GM19467 (cell line): ENCODE measurements around the gene TRAPPC12.
"Not testable (repeated sequence)": the region's sequence is repeated elsewhere in the genome, so short reads cannot be mapped to it uniquely, and the experiment has no call there.

Source experiments
- ATAC-seq: cut with Tn5 transposase; IDR thresholded peaks from one replicate; pipeline ENCODE4 v1.9.1; 2021; ENCODE audit warnings: mild to moderate bottlenecking, moderate library complexity; ENCODE audit not compliant: unreplicated experiment

TRAPPC12 gene

GRCh38 chr2:3368261-3368722 is 11.2 kb upstream of the TRAPPC12 start:
- no peak for ATAC-seq

- ATAC-seq: not testable (repeated sequence)
Observed at GRCh38 chr2:3369340-3370181, 9.9 kb upstream of the TRAPPC12 start.

DNA sequence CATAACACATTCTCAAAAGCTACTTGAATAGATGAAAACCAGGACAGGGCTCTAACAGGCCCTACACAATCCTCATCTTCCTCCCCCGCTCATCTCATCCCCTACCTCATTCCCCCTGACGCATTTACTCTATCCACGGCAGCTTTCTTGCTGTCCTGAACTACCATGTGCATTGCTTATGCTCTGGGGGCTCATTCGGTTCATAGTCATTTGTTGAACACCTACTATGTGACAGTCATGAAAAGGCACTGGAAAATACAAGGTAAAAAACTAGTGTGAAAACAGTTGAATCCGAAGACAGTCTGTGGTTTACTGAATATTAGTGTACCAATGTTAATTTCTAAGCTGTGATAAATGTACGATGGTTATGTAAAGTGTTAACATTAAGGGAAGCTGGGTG is 2.7 kb upstream of the TRAPPC12 start:
- no peak for ATAC-seq

- ATAC-seq: peak; percentile 15
Observed at GRCh38 chr2:3377279-3377611, 2.2 kb upstream of the TRAPPC12 start.

DNA sequence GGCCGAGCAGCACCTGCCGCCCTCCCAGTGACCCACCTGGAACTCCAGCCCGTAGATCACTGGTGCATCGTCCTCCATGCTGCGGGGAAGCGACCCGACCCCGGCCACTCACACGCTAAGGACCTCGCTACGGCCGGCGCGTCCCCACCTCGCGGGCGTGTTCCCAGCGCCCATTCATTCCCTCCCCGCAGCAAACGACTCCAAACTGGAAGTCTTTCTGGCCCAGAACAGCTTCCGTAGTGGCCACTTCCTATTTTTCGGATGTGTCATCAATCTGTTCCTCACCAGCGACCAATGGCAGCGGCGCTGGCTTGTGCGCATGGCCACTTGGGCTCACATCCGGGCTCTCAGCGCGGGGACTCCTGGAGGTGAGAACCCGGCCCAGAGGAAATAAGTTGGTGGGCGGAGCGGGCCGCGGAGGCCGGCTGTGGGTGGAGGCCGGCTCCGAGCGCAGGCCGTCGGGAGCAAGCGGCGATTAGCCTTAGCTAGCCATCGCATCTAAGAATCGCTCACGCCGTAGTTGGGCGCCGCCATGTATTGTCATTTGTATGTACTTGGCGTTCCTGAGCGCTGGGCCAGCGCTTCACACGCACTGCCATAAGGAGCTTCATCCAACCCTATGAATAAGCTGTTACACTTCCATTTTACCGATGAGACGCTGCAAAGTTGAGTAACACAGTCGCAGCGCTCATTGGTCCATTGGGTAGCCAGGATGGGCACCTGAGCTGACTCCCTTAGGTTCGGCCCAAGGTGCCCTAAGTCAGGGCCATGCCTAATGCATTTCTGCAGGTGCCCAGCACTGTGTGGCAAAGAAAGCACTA is 1.7 kb upstream of the TRAPPC12 start, which contains the start of gene EIPR1:
Gene EIPR1, minus strand, starts transcription at position 207 of the 821 bp plus-strand sequence. Its CDS starts 129 bp downstream, at position 78.
- ATAC-seq: peak; percentile 81

DNA sequence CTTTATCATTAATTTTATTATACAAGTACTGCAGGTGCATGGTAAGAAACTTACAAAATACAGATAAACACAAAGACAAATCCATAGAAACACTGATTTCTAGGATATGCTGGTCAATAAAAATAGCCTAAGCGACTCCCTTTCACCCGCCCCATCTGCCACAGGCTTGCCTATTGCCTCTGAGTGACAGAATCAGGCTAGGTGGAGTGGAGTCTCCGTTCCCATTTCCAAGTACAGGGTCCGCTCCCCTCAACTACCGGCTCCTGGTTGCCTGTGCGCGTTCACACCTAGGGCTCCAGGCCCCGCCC is 201 bp upstream of the TRAPPC12 start:
- ATAC-seq: no peak

DNA sequence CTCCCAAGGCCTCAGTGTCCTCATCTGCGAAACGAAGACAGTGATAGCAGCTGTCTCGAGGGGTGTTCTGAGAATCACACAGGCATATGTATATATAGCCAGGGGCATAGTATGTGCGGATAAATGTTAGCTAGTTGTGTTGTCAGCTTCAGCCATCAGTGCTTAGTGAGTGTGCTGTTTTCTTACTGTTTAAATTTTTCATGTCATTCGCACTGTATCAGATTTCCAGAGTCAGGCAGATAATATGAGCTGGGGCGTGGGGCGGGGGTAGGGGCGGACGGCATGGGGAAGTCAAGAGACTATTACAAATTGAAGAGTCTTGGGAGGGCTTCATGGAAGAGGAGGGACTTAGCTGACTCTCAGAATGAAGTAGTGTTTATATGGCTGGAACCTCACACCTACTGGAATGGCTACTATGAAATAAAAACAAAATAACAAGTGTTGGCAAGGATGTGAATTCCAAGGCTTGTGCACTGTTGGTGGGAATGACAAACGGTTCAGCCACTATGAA is 7.0 kb downstream of the TRAPPC12 start:
- ATAC-seq: no peak

- ATAC-seq: no peak
Observed at GRCh38 chr2:3387011-3387410, 7.5 kb downstream of the TRAPPC12 start.

GRCh38 chr2:3387644-3388411 is 8.3 kb downstream of the TRAPPC12 start:
- no peak for ATAC-seq

GRCh38 chr2:3388412-3388738 is 8.9 kb downstream of the TRAPPC12 start:
- ATAC-seq: no peak

DNA sequence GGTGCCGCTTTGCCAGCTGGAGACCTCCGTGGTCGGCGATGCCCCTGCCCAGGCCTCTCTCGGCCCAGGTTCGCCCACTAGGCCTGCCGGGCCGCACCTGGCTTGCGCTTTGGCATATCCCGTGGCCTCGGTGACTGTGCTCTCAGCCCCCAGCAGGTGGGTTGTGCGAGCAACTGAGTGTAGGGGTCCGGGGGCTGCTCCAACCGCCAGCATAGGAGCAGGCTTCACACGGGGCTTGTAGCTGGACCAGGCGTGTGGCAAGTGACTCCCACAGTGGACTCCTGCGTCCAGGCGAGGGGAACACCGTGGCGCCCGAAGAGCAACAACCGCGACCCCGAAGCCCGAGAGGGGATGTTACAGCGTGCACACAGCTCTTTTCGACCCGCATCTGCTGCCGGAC is 9.7 kb downstream of the TRAPPC12 start:
- ATAC-seq: no peak

DNA sequence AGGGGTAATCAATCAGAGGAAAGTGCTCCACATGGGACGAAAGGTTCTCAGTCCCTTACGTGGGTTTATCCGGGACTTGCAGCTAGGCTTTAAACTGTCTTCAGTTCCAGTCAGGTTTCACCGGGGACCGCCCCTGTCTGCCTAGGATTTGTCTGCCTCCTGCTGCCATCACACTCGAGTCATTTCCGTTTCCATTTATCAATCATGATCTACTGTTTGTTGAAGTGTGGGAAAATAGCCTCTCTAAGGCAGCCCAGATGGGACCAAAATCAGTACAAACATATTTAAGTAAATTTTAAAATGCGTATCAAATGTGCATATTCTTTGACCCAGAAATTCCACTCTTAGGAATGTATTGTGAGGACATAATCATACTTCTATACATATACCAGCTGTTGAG is 10.5 kb downstream of the TRAPPC12 start:
- ATAC-seq: no peak

GRCh38 chr2:3392216-3392615 is 12.7 kb downstream of the TRAPPC12 start:
- no peak for ATAC-seq

DNA sequence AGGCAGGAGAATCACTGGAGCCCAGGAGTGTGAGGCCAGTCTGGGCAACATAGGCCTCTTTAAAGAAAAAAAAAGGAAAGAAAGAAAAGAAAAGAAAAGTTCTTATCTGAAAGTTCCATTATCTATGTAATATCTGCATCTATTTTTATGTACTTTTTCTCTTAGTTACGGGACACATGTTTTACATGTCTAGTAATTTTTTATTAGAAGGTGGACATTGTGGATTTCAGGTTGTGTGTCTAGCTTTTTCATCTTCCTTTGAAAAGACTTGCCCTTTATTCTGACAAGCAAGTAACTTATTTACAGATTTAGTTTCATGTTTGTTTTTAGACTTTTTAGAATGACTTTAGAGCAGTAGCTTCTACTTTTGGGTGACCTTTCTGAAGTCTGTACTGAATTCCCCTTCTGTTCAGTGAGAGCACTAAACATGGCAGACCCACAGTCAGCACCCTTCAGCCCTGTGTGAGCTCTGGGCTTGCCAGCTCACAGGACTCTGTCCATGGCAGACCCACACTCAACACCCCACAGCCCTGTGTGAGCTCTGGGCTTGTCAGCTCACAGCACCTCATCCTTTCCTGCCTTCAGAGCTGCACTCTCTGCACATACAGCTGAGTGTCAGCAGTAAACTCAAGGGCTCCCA is 17.5 kb downstream of the TRAPPC12 start:
- no peak for ATAC-seq

GRCh38 chr2:3398857-3399256 is 19.4 kb downstream of the TRAPPC12 start:
- no peak for ATAC-seq

DNA sequence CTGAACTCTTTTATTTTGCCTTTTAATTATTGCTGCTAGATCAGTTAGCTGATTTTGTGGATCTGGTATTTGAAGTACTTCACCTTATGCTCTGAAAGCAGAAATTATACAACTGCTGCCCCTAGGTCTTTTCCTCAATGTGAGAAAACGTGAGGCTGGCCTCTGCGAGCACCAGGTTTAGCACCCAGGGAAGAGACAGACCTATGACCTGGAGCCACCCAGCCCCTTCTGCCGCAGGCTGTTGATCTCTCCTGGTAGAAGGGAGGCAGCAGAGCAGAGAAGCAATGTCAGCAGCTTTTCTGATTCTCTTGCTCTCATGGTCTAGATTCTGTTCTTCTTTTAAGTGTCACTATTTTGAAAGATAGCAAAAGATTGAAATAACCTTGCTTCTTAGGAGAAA is 19.9 kb downstream of the TRAPPC12 start:
- no peak for ATAC-seq

DNA sequence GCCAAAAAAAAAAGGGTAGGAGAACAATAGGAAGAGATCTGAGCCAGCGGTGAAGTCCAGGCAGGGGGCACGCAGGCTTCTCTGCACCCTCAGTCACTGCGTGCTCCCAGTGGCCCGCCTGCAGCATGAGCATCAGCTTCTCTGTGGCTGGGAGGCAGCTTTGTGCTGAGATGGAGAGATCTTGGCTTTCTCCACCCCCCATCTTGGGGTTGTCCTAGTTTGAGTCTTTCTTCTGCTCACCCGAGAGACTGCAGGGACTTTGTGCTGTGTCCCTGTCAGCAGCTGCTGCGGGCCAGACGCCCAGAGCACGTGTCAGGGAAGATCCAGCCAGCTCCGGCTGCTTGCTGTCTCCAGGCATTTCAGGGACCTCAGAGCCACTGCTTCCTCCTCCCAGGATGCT is 20.3 kb downstream of the TRAPPC12 start:
- ATAC-seq: no peak

DNA sequence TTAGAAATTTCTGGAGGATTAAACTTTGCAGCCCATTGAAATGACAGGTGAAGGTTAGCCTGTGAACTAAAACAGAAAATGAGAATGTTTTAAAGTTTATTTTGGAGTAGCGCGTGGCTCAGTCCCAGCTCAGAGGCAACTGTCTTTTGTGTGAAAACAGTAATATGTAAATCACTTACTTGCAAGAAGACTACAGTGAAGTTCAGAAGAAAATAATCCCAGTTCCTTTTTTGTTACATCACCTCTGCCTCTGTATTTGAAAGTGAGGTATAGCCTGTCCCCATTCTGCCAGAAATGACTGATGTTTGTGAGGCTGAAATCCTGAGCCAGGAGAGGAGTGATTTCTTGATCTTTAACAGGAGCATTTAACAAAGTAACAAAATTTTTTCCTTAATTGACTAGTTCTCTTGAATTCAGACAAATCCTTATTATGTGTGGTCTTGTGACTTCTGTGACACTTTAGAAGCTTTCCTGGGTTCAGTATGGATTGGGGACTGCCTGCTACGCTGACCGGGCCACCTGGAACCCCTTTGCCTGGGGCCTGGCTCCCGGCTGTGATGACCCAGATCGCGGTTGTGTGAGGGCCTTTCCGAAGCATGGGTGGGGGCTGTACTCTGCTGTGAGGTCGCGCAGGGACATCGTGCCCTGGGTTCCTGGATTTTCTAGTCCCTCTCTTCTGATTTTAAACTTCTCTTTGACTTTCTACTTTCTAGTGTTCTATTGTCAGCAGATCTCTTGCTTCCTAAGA is 24.3 kb downstream of the TRAPPC12 start:
- peak; percentile 97 for ATAC-seq

- ATAC-seq: no peak
Observed at GRCh38 chr2:3404349-3404894, 24.9 kb downstream of the TRAPPC12 start.

GRCh38 chr2:3405307-3405706 is 25.8 kb downstream of the TRAPPC12 start:
- ATAC-seq: no peak
